ENCODE measurements around the gene MEI4. TPM values are rescaled to one million over a fixed set of nuclear protein-coding genes. Genes with fewer than 3 reads are reported as not detected.
"Not testable (repeated sequence)": the region's sequence is repeated elsewhere in the genome, so short reads cannot be mapped to it uniquely, and the experiment has no call there.

The MEI4 gene
- total RNA-seq, 1 donor from 2014 or later: not detected

DNA sequence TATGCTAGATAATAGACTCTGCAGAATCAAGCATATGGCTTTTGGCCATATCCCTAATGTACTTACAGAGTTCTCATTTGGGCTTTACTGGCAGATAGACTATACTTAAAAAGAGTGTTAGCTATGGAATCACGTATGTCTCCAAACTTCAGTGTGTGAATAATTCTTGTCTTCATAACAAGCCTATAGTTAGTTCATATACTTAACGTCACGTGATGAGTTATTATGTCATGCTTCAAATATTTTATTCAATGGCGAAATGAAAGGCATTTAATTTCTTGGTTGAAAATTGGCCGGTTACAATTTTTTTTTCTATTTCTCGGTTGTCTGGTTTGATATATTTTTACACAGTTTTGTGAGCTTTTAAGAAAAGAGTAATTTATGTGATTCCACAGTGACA is 62.7 kb downstream of the MEI4 start:
- Histone ChIP-seq H3K4me1 (no peaks in the 10 kb centered on the region), H3K27me3 (ENCODE audit: low read depth) (no peaks in the 10 kb centered on the region), H3K9me3 (no peaks in the 10 kb centered on the region), H3K27ac (no peak overlapping the region), H3K36me3 (no peaks in the 10 kb centered on the region), H3K4me3 (no peak overlapping the region)
- DNase-seq (no peak), ATAC-seq (no peak)
- intact Hi-C loops (cut with DNase I): no loop called here
- no peak for TF ChIP-seq CTCF (IDR thresholded peaks at IDR 0.05)

DNA sequence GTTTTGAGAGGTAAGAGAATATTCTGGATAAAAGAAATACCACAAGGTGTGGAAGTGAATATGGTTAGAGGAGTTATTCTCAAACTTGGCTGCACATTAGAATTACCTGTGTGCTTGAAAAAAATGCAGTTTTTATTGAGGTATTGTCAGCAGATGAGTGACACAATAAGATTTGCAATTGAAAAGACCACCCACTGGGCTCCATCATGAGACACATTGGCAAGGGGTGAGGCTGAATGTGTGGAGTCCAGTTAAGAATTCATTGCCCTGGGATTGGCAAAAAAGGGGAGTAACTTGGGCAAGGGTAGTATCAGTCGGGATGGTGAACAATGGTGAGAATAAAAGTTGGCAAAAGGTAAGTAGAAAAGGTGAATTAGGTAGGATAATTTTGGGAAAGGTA is 63.5 kb downstream of the MEI4 start:
- Histone ChIP-seq H3K4me3 (no peak overlapping the region), H3K27me3 (ENCODE audit: low read depth) (no peaks in the 10 kb centered on the region), H3K27ac (no peak overlapping the region), H3K9me3 (no peaks in the 10 kb centered on the region), H3K36me3 (no peaks in the 10 kb centered on the region), H3K4me1 (no peaks in the 10 kb centered on the region)
- intact Hi-C loops (cut with DNase I): no loop called here
- ATAC-seq (no peak), DNase-seq (no peak)
- no peak for TF ChIP-seq CTCF (IDR thresholded peaks at IDR 0.05)

- H3K27me3 ChIP-seq (ENCODE audit: low read depth); intact Hi-C loops (cut with DNase I); H3K9me3 ChIP-seq; DNase-seq; H3K36me3 ChIP-seq; H3K4me3 ChIP-seq; H3K4me1 ChIP-seq; H3K27ac ChIP-seq; ATAC-seq: not testable (repeated sequence)
These were observed 83.2 kb downstream of the MEI4 start for GRCh38 chr6:77736010-77736409.

DNA sequence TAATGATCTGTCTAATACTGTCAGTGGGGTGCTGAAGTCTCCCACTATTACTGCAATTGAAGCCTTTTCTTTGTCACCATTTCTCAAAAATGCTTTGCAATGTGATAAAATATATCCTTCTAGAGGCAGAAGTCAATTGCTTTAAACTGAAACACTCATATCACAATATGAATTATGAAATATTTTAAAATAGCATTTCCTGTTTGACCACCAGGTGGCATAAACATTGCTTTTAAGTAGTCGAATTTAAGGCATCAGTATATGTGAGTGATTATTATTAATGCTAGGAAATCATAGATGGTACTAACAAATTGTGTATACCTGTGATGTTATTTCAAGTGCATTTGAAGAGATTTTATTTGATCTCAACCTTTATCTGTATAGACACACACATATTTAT is 87.5 kb downstream of the MEI4 start:
- ATAC-seq (no peak), DNase-seq (no peak)
- H3K4me3 ChIP-seq: no peak overlapping the region
- H3K4me1 ChIP-seq: no peaks in the 10 kb centered on the region
- H3K36me3 ChIP-seq: no peaks in the 10 kb centered on the region
- H3K27ac ChIP-seq: no peak overlapping the region
- intact Hi-C loops (cut with DNase I): no loop called here
- TF ChIP-seq CTCF (IDR thresholded peaks at IDR 0.05): peak; percentile 32
- H3K27me3 ChIP-seq (ENCODE audit: low read depth): no peaks in the 10 kb centered on the region
- no peaks in the 10 kb centered on the region for H3K9me3 ChIP-seq

DNA sequence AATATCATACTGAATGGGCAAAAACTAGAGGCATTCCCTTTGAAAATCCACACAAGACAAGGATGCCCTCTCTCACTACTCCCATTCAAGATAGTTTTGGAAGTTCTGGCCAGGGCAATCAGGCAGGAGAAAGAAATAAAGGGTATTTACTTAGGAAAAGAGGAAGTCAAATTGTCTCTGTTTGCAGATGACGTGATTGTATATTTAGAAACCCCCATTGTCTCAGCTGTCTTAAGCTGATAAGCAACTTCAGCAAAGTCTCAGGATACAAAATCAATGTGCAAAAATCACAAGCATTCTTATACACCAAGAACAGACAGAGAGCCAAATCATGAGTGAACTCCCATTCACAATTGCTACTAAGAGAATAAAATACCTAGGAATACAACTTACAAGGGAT is 99.3 kb downstream of the MEI4 start:
- not testable (repeated sequence) for H3K4me1 ChIP-seq, H3K36me3 ChIP-seq, ATAC-seq

DNA sequence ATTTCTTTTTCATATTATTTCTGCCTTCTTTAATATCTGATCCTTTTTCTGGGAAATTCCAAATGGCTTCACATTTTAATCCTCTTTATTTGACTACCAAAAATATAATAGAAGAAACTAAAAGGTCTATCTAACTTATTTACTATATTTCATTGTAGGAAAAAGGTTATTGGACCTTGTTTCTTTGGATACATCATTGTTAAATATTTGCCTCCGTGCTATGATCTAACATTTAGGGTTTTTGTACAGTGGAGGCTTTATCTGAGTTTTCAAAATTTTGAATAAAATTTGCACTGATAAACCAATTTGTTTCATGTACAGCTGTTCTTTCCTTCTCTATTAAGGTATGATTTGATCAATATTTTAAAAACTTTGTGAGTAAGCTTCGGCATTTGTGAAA is 109.5 kb downstream of the MEI4 start:
- ATAC-seq (no peak), DNase-seq (no peak)
- intact Hi-C loops (cut with DNase I): no loop called here
- H3K27me3 ChIP-seq (ENCODE audit: low read depth): no peaks in the 10 kb centered on the region
- no peaks in the 10 kb centered on the region for H3K4me1 ChIP-seq
- no peak overlapping the region for H3K27ac ChIP-seq
- TF ChIP-seq CTCF (IDR thresholded peaks at IDR 0.05): no peak
- no peaks in the 10 kb centered on the region for H3K36me3 ChIP-seq
- no peak overlapping the region for H3K4me3 ChIP-seq
- no peaks in the 10 kb centered on the region for H3K9me3 ChIP-seq

More for the DNA sequence above, 99.3 kb downstream of the MEI4 start:
- DNase-seq; H3K27ac ChIP-seq; H3K9me3 ChIP-seq; intact Hi-C loops (cut with DNase I); H3K27me3 ChIP-seq (ENCODE audit: low read depth); H3K4me3 ChIP-seq: not testable (repeated sequence)

GRCh38 chr6:77763124-77763523 is 110.3 kb downstream of the MEI4 start:
- Histone ChIP-seq H3K4me3 (no peak overlapping the region), H3K27ac (no peak overlapping the region), H3K27me3 (ENCODE audit: low read depth) (no peaks in the 10 kb centered on the region), H3K36me3 (no peaks in the 10 kb centered on the region), H3K9me3 (no peaks in the 10 kb centered on the region), H3K4me1 (no peaks in the 10 kb centered on the region)
- ATAC-seq: no peak
- intact Hi-C loops (cut with DNase I): no loop called here
- no peak for TF ChIP-seq CTCF (IDR thresholded peaks at IDR 0.05)
- DNase-seq: no peak
